ENCODE measurements around the gene ATP8B1. TPM values are rescaled to one million over a fixed set of nuclear protein-coding genes. Genes with fewer than 3 reads are reported as not detected.

The ATP8B1 gene
- total and polyA plus RNA-seq, 2 of the 4 experiments (the other 2 are of a cell fraction), result 64.3 to 136 TPM

GRCh38 chr18:57603871-57604270 is 199.2 kb downstream of the ATP8B1 start:
- Histone ChIP-seq H3K23ac (ENCODE audit: low read depth, low read length) (no peak overlapping the region), H3K27ac (ENCODE audit: insufficient read depth, low read length) (no peak overlapping the region), H3K18ac (ENCODE audit: low read depth, low read length) (no peak overlapping the region), H3K4me2 (ENCODE audit: low read depth, low read length) (no peak overlapping the region), H2AFZ (replicated peaks; ENCODE audit: low read length, poor library complexity) (no peak overlapping the region), H3K14ac (replicated peaks; ENCODE audit: low read depth, low read length) (no peak overlapping the region), H3K9me3 (ENCODE audit: control insufficient read depth, insufficient read depth, low read length) (no peaks in the 10 kb centered on the region), H2BK20ac (ENCODE audit: low read depth, low read length) (no peak overlapping the region), H3K4me3 (ENCODE audit: insufficient read depth, low read depth, low read length) (no peak overlapping the region), H2BK5ac (ENCODE audit: low read depth, low read length, poor library complexity, severe bottlenecking) (no peak overlapping the region), H3K4ac (ENCODE audit: low read depth, low read length) (no peak overlapping the region), H4K8ac (ENCODE audit: low read depth in 2 of 2, low read length in 2 of 2) (no peak overlapping the region), H3K79me1 (ENCODE audit: low read depth in 1 of 2, low read length in 2 of 2) (peaks cover 6 to 16% of the 10 kb centered on the region in 2 experiments; a peak in 2 of 4 replicates), H2BK120ac (ENCODE audit: low read depth, low read length) (no peak overlapping the region), H2AK9ac (replicated peaks; ENCODE audit: low read depth, low read length, poor library complexity) (no peak overlapping the region), H3K56ac (ENCODE audit: extremely low read depth, insufficient read depth, low read length) (no peak overlapping the region), H2BK15ac (ENCODE audit: low read depth, low read length) (no peak overlapping the region), H4K5ac (ENCODE audit: low read depth, low read length) (no peak overlapping the region), H2AK5ac (ENCODE audit: low read depth, low read length) (no peak overlapping the region), H3K27me3 (ENCODE audit: control insufficient read depth, insufficient read depth, low read length) (no peaks in the 10 kb centered on the region), H3K9ac (ENCODE audit: low read depth, low read length) (no peak overlapping the region), H3K36me3 (ENCODE audit: control insufficient read depth, insufficient read depth, low read length) (peaks cover 52% of the 10 kb centered on the region), H3K4me1 (ENCODE audit: control insufficient read depth, insufficient read depth, low read length) (no peaks in the 10 kb centered on the region), H3K9me1 (ENCODE audit: insufficient read depth, low read length) (peaks cover 3% of the 10 kb centered on the region; the same call in 1 of the 2 replicates), H4K91ac (ENCODE audit: insufficient read depth, low read depth, low read length) (no peak overlapping the region), H4K20me1 (ENCODE audit: insufficient read depth, low read length) (0 out of 2 replicates have a peak, but pooled peaks cover 5% of the 10 kb centered on the region)
- in situ Hi-C loops (cut with MboI; ENCODE audit: low sequenced_read_pairs) (no loop called here), dilution Hi-C loops (cut with HindIII; ENCODE audit: low sequenced_read_pairs, unreplicated experiment) (no loop called here), intact Hi-C loops (cut with micrococcal nuclease) (no loop called here)
- ATAC-seq (ENCODE audit: low read depth), result no peak
- ChIA-PET CTCF (no interaction called here), POLR2A (ENCODE audit: unreplicated experiment) (no interaction called here)
- no peak for TF ChIP-seq CEBPB (IDR thresholded peaks at IDR 0.05; ENCODE audit: low read depth, low read length)
- no peak for TF ChIP-seq MAFK (IDR thresholded peaks at IDR 0.05; ENCODE audit: low read depth, low read length)
- no peak for TF ChIP-seq USF2 (IDR thresholded peaks at IDR 0.05; ENCODE audit: low read depth, low read length)
- TF ChIP-seq MXI1 (IDR thresholded peaks at IDR 0.05; ENCODE audit: borderline replicate concordance, low read depth, low read length), result no peak
- TF ChIP-seq POLR2A (IDR thresholded peaks at IDR 0.05; ENCODE audit: low read depth, low read length), result no peak
- no peak for TF ChIP-seq FOS (IDR thresholded peaks at IDR 0.05; ENCODE audit: low read depth, low read length)
- TF ChIP-seq ELK1 (IDR thresholded peaks at IDR 0.05; ENCODE audit: borderline replicate concordance, low read depth, low read length), result no peak
- TF ChIP-seq RAD21 (IDR thresholded peaks at IDR 0.05; ENCODE audit: low read length), result no peak
- TF ChIP-seq RCOR1 (IDR thresholded peaks at IDR 0.05; ENCODE audit: insufficient replicate concordance, low read length), result no peak
- no peak for TF ChIP-seq MAZ (IDR thresholded peaks at IDR 0.05; ENCODE audit: borderline replicate concordance, low read depth, low read length)
- TF ChIP-seq BHLHE40 (IDR thresholded peaks at IDR 0.05; ENCODE audit: low read depth, low read length), result no peak
- TF ChIP-seq RFX5 (IDR thresholded peaks at IDR 0.05; ENCODE audit: low read depth, low read length), result no peak
- no peak for TF ChIP-seq SMC3 (IDR thresholded peaks at IDR 0.05; ENCODE audit: low read depth, low read length)
- TF ChIP-seq CHD1 (IDR thresholded peaks at IDR 0.05; ENCODE audit: low read depth, low read length), result no peak
- TF ChIP-seq NFE2L2 (IDR thresholded peaks at IDR 0.05; ENCODE audit: low read depth, low read length), result no peak
- TF ChIP-seq CTCF (conservative IDR thresholded peaks at IDR 0.05; ENCODE audit: low read depth, low read length), result no peak
- no TSS peak for BruUV-seq (replicated peaks)
- WGBS, 2 experiments (ENCODE audit: extremely low coverage in 2 of 2, insufficient read length in 1 of 2), result no CpG with 5 or more reads among the region's 1 CpG
- DNase-seq, result no peak
